Osteocyte (in vitro differentiated cells): ENCODE measurements around the gene RILP. TPM values are rescaled to one million over a fixed set of nuclear protein-coding genes. Genes with fewer than 3 reads are reported as not detected.

Source experiments
- DNase-seq: peaks from one replicate; pipeline ENCODE4 v3.0.0; 2021; ENCODE audit warnings: mixed read lengths; ENCODE audit not compliant: unreplicated experiment; ENCODE audit errors: extremely low spot score
- H3K27ac Mint-ChIP-seq: one replicate; pipeline ENCODE4 v1.8.0; 2021; ENCODE audit warnings: mild to moderate bottlenecking, mixed read lengths; ENCODE audit not compliant: unreplicated experiment
- H3K27me3 Mint-ChIP-seq: one replicate; pipeline ENCODE4 v1.8.0; 2021; ENCODE audit warnings: mixed read lengths; ENCODE audit not compliant: unreplicated experiment
- H3K36me3 Mint-ChIP-seq: one replicate; pipeline ENCODE4 v1.8.0; 2021; ENCODE audit warnings: mixed read lengths; ENCODE audit not compliant: unreplicated experiment
- H3K4me1 Mint-ChIP-seq: one replicate; pipeline ENCODE4 v1.8.0; 2021; ENCODE audit warnings: mixed read lengths; ENCODE audit not compliant: unreplicated experiment
- H3K4me3 Mint-ChIP-seq: one replicate; pipeline ENCODE4 v1.8.0; 2021; ENCODE audit warnings: mild to moderate bottlenecking, moderate library complexity, mixed read lengths; ENCODE audit not compliant: unreplicated experiment
- H3K9me3 Mint-ChIP-seq: one replicate; pipeline ENCODE4 v1.8.0; 2021; ENCODE audit warnings: mixed read lengths; ENCODE audit not compliant: unreplicated experiment
- total RNA-seq: library from RNA; stranded (reverse); gene quantifications from 2 replicates; pipeline ENCODE4 v1.2.1, GENCODE V29; 2021
- TF ChIP-seq, protein P1 (sequence below): fragments of 200-600 bp; sonication (generic); IDR thresholded peaks from 2 replicates; pipeline ENCODE4 v1.5.0; 2021; ENCODE audit warnings: antibody characterized with exemption, mild to moderate bottlenecking, moderate library complexity

Gene RILP
- total RNA-seq, 1 donor from 2014 or later = 2.6 TPM

DNA sequence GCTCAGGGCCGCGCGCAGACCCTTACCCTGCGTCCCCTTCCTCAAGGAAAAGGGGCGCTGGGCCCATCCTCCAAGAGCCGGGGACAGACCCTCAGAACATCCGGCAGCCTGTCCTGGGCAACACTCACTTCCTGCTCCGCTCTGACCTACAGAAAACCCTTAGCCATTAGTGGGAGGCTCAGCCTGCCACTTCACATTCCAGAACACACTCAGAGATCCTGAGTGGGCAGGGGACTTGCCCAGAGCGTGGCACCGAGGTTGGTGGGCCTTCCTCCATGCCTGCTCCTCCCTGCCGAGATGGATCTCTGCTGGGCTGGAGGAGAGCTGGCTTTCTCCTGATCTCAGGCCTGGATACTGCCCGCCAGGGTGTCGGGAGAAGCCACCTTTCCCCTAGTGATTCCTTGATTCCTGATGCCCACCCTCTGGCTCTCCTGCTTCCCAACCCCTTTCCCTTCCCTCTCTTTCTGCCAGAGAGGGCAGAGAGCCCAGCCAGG, 5.6 kb downstream of the RILP start:
- H3K36me3 Mint-ChIP-seq = no peaks in the 10 kb centered on the region
- no peak for DNase-seq
- TF ChIP-seq, protein P1, sequence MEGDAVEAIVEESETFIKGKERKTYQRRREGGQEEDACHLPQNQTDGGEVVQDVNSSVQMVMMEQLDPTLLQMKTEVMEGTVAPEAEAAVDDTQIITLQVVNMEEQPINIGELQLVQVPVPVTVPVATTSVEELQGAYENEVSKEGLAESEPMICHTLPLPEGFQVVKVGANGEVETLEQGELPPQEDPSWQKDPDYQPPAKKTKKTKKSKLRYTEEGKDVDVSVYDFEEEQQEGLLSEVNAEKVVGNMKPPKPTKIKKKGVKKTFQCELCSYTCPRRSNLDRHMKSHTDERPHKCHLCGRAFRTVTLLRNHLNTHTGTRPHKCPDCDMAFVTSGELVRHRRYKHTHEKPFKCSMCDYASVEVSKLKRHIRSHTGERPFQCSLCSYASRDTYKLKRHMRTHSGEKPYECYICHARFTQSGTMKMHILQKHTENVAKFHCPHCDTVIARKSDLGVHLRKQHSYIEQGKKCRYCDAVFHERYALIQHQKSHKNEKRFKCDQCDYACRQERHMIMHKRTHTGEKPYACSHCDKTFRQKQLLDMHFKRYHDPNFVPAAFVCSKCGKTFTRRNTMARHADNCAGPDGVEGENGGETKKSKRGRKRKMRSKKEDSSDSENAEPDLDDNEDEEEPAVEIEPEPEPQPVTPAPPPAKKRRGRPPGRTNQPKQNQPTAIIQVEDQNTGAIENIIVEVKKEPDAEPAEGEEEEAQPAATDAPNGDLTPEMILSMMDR = no peak
- H3K4me3 Mint-ChIP-seq = peak overlapping the region; percentile 66
- no peaks in the 10 kb centered on the region for H3K9me3 Mint-ChIP-seq
- no peak overlapping the region for H3K27ac Mint-ChIP-seq
- H3K27me3 Mint-ChIP-seq = no peaks in the 10 kb centered on the region
- peaks cover 9% of the 10 kb centered on the region for H3K4me1 Mint-ChIP-seq

DNA sequence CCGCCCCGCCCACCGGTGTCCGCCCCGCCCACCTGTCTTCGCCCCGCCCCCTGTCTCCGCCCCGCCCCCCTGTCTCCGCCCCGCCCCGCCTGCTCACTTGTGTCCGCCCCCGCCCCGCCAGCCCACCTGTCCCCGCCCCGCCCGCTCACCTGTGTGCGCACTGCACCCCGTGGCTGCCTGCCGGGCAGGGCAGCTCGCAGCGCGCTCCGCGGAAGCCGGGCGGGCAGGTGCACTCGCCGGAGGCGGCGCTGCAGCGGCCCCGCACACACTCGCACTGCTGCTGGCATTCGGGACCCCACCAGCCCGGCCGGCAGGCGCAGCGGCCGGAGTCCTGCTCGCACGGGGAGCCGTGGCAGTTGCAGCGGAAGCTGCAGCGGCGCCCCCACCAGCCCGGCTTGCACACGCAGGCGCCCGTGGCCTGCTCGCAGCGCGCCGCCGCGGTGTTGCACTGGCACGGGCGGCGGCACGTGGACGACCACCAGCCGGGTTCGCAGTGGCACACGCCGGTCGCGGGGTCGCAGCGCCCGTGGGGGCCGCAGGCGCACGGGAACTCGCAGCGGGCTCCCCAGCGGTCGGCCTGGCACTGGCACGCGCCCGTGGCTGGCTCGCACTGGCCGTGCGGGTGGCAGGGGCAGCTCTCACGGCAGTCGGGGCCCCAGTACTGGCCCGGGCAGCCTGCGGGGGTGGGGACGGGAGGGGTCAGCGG, 6.2 kb downstream of the RILP start:
- DNase-seq = no peak
- Mint-ChIP-seq H3K27me3 (no peaks in the 10 kb centered on the region), H3K9me3 (no peaks in the 10 kb centered on the region)

DNA sequence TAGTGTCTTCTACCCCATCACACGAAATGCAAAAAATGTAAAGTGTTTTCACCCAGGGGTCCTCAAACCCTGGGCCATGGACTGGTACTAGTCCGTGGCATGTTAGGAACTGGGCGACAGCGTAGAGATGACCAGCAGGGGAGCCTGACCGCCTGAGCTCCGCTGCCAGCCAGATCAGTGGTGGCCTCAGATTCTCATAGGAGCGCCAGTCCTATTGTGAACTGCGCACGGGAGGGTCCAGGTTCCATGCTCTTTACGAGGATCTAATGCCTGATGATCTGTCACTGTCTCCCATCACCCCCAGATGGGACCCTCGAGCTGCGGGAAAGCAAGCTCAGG, 8.6 kb downstream of the RILP start:
- Mint-ChIP-seq H3K4me3 (no peak overlapping the region), H3K27me3 (no peaks in the 10 kb centered on the region), H3K27ac (no peak overlapping the region), H3K36me3 (no peaks in the 10 kb centered on the region), H3K4me1 (peaks cover 7% of the 10 kb centered on the region), H3K9me3 (no peaks in the 10 kb centered on the region)
- no peak for DNase-seq
- TF ChIP-seq, protein P1 = no peak

More for the DNA sequence above, 6.2 kb downstream of the RILP start:
- Mint-ChIP-seq H3K27ac (no peak overlapping the region), H3K4me3 (no peak overlapping the region), H3K36me3 (no peaks in the 10 kb centered on the region), H3K4me1 (peaks cover 9% of the 10 kb centered on the region)
- TF ChIP-seq, protein P1 = peak; percentile 33

DNA sequence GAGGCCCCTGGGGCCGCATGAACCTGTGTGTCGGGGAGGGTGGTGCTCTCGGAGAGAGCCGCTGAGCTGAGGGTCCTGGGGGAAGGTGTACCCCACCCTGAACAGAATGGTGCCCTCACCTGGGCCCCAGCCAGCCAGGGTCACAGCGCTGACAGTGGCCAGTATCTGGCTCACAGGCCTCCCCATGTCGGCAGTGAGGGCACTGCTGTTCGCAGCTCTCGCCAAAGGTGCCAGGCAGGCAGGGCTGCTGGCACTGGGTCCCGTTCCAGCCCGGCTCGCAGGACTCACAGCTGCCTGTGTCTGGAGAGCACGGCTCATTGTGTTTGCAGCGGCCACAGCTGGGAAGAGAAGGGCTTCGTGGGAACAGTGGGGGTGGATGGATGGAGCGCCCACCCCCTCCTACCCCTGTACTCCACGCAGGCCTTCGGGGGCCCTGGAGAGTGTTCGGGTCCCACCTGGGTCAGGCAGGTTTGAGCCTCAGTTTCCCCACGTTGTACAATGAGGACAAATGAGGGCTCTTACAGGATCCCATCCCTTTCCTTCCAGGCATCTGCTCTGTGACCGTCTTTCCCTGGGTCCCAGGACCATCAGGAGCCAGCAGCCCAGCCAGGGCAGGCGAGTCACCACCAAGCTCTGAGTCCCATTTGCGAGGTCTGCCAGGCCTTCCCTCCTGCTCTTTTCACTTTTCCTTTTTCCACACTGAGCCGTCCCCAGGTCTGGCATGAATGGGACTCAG, 9.2 kb downstream of the RILP start:
- DNase-seq = no peak
- Mint-ChIP-seq H3K4me1 (peaks cover 7% of the 10 kb centered on the region), H3K36me3 (no peaks in the 10 kb centered on the region), H3K27me3 (no peaks in the 10 kb centered on the region), H3K27ac (no peak overlapping the region), H3K9me3 (no peaks in the 10 kb centered on the region), H3K4me3 (no peak overlapping the region)
- TF ChIP-seq, protein P1 = no peak

DNA sequence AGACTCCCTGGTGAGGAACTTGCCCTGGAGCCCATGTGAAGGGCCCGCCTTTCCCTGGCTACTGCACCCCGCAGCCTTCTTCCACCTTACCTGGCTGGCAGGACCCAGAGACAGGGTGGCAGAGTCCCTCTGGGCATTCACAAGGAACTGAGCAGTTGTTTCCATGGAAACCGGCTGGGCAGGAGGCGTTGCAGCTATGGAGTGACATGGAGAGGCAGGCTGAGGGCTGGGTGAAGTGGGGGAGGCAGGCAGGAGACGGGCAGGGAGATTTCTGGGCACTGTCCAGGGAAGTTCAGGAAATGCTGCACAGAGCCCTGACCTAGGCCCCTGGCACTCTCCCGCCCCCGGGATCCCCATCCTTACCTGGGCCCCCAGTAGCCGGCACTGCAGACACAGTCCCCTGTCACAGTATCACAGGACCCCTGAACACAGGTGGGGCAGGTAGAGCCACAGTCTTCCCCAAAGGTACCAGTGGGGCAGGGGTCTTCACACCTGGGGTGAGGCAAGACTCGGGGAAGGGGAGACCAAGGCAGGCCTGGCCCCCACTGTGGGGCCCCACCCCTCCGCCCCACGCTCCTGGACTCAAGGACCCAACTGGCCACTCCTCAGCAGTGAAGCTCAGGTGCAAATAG, 10.0 kb downstream of the RILP start:
- no peaks in the 10 kb centered on the region for H3K9me3 Mint-ChIP-seq
- no peak overlapping the region for H3K27ac Mint-ChIP-seq
- TF ChIP-seq, protein P1 = no peak
- no peaks in the 10 kb centered on the region for H3K27me3 Mint-ChIP-seq
- DNase-seq = no peak
- H3K4me3 Mint-ChIP-seq = no peak overlapping the region
- no peaks in the 10 kb centered on the region for H3K36me3 Mint-ChIP-seq
- peaks cover 4% of the 10 kb centered on the region for H3K4me1 Mint-ChIP-seq
